GM23338 (cell line): ENCODE data around the gene PRAC1.

Experiments used
- CREB1 ChIP-seq: fragments of 250-450 bp; sonication (Bioruptor Pico); IDR thresholded peaks from 2 replicates; pipeline ENCODE4 v1.5.0; 2020; ENCODE audit warnings: low read depth, mild to moderate bottlenecking, moderate library complexity
- EZH2 ChIP-seq: fragments of 200-600 bp; sonication (generic); IDR thresholded peaks from one replicate; pipeline ENCODE4 v1.8.0; 2017; ENCODE audit warnings: antibody characterized with exemption, mild to moderate bottlenecking, low read depth; ENCODE audit not compliant: unreplicated experiment
- EZH2phosphoT487 ChIP-seq: fragments of 200-600 bp; sonication (generic); IDR thresholded peaks from one replicate; pipeline ENCODE4 v1.8.1; 2018; ENCODE audit warnings: antibody characterized with exemption; ENCODE audit not compliant: unreplicated experiment
- JUNB ChIP-seq: IDR thresholded peaks from one replicate; pipeline ENCODE4 v1.6.1; 2016; ENCODE audit warnings: antibody characterized with exemption; ENCODE audit not compliant: unreplicated experiment
- POLR2AphosphoS5 ChIP-seq: IDR thresholded peaks from 2 replicates; pipeline ENCODE4 v1.6.1; 2016; ENCODE audit warnings: antibody characterized with exemption, low read depth
- TF ChIP-seq, protein P1 (sequence below), 2 experiments: fragments of 200-600 bp in 1 of 2; sonication (generic) in 1 of 2; conservative IDR thresholded peaks; 2 replicates each; pipeline versions ENCODE4 v1.5.1 to v1.6.1; 2016 to 2017; ENCODE audit warnings: antibody characterized with exemption in 2 of 2, low read depth in 2 of 2, mild to moderate bottlenecking in 2 of 2, moderate library complexity in 1 of 2
- TF ChIP-seq, protein P2 (sequence below): IDR thresholded peaks from one replicate; pipeline ENCODE4 v1.6.1; 2018; ENCODE audit warnings: antibody characterized with exemption; ENCODE audit not compliant: unreplicated experiment

DNA sequence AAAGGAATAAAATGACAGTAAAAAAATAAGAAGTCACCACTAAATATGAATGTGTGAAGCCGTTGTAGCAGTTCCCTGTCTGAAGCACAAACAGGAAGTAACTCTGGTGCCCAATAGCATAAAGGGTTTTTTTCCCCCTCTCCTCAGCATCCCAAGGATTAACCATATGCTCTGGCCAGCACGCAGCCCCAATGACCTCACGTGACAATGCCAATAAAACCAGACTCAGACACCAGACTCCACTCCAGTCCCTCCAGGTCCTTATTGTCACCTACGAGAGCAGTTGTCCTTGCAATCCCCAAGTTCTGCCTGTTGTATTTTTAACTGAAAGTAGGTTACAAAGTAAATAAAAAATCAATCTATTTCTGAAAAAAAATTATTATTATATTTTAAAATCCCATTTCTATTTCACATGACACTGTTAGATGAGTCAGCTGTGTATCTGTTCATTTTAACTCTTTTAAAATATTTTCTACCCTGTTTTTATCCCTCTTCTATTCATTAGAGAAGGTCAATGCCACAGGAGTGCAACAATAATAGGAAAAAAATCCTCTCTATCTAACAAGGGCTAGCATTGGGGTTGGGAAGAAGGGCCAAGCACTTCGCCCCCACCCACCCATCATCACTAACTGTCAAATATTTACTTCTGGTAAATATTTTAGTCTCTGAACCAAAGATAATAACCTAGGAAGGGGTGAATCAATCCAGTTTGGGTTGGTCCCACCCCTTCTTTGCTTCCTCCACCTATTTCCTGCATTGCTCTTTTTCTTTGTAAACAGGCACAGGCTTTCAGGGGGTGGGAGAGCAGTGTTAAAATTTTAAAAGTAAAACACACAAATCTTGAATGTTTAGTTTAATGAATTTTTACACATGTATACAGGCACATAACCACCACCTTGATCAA lies 6.6 kb downstream of the PRAC1 start:
- TF ChIP-seq, protein P1, sequence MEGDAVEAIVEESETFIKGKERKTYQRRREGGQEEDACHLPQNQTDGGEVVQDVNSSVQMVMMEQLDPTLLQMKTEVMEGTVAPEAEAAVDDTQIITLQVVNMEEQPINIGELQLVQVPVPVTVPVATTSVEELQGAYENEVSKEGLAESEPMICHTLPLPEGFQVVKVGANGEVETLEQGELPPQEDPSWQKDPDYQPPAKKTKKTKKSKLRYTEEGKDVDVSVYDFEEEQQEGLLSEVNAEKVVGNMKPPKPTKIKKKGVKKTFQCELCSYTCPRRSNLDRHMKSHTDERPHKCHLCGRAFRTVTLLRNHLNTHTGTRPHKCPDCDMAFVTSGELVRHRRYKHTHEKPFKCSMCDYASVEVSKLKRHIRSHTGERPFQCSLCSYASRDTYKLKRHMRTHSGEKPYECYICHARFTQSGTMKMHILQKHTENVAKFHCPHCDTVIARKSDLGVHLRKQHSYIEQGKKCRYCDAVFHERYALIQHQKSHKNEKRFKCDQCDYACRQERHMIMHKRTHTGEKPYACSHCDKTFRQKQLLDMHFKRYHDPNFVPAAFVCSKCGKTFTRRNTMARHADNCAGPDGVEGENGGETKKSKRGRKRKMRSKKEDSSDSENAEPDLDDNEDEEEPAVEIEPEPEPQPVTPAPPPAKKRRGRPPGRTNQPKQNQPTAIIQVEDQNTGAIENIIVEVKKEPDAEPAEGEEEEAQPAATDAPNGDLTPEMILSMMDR (conservative IDR thresholded peaks at IDR 0.05; ENCODE audit: low read depth in 2 of 2): no peak
- TF ChIP-seq, protein P2, sequence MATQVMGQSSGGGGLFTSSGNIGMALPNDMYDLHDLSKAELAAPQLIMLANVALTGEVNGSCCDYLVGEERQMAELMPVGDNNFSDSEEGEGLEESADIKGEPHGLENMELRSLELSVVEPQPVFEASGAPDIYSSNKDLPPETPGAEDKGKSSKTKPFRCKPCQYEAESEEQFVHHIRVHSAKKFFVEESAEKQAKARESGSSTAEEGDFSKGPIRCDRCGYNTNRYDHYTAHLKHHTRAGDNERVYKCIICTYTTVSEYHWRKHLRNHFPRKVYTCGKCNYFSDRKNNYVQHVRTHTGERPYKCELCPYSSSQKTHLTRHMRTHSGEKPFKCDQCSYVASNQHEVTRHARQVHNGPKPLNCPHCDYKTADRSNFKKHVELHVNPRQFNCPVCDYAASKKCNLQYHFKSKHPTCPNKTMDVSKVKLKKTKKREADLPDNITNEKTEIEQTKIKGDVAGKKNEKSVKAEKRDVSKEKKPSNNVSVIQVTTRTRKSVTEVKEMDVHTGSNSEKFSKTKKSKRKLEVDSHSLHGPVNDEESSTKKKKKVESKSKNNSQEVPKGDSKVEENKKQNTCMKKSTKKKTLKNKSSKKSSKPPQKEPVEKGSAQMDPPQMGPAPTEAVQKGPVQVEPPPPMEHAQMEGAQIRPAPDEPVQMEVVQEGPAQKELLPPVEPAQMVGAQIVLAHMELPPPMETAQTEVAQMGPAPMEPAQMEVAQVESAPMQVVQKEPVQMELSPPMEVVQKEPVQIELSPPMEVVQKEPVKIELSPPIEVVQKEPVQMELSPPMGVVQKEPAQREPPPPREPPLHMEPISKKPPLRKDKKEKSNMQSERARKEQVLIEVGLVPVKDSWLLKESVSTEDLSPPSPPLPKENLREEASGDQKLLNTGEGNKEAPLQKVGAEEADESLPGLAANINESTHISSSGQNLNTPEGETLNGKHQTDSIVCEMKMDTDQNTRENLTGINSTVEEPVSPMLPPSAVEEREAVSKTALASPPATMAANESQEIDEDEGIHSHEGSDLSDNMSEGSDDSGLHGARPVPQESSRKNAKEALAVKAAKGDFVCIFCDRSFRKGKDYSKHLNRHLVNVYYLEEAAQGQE: no peak
- TF ChIP-seq CREB1 (CRISPR knock-in tag) (no peak), EZH2 (no peak), POLR2AphosphoS5 (no peak), EZH2phosphoT487 (no peak), JUNB (no peak)
